CD4-positive, alpha-beta T cell (primary cell): ENCODE measurements around the gene SGF29. TPM values are rescaled to one million over a fixed set of nuclear protein-coding genes. Genes with fewer than 3 reads are reported as not detected.

ENCODE experiments used
- ATAC-seq: fragments of 200-7000 bp; cut with Tn5 transposase; one replicate; pipeline ENCODE4 v1.10.0; 2022; ENCODE audit warnings: mild to moderate bottlenecking; ENCODE audit not compliant: poor library complexity
- CTCF ChIA-PET: fragments of 350-600 bp; sonication (Branson Sonifier 250); formaldehyde crosslinking; loops from one replicate; lab custom pipeline; 2021; ENCODE audit warnings: antibody characterized with exemption, inconsistent platforms; lab: Charles Lee
- POLR2A ChIA-PET: fragments of 350-600 bp; sonication (Branson Sonifier 250); formaldehyde crosslinking; loops from one replicate; lab custom pipeline; 2021; ENCODE audit warnings: antibody characterized with exemption, inconsistent platforms; lab: Charles Lee
- DNase-seq, 14 experiments: peaks; one replicate each; pipeline ENCODE4 v3.0.0-alpha.2; 2013 to 2020; ENCODE audit warnings: mixed read lengths in 2 of 14
- H3K27ac ChIP-seq, 2 donors: one replicate each; pipeline versions ENCODE4 v1.5.1 to v1.7.0; 2013; ENCODE audit warnings: low read length in 2 of 2, low read depth in 1 of 2, mild to moderate bottlenecking in 1 of 2
- H3K27me3 ChIP-seq, 2 experiments: 1 replicate in 1 of 2; 2 replicates in 1 of 2; pipeline versions ENCODE4 v1.6.1 to v1.7.0; 2013; ENCODE audit warnings: low read length in 2 of 2, control low read depth in 1 of 2, mild to moderate bottlenecking in 1 of 2, moderate library complexity in 1 of 2; ENCODE audit not compliant: insufficient read depth in 2 of 2, control insufficient read depth in 1 of 2
- H3K36me3 ChIP-seq: one replicate; pipeline ENCODE4 v1.6.1; 2013; ENCODE audit warnings: low read length, control low read depth; ENCODE audit not compliant: insufficient read depth
- H3K4me1 ChIP-seq: one replicate; pipeline ENCODE4 v1.6.1; 2013; ENCODE audit warnings: low read length, control low read depth; ENCODE audit not compliant: insufficient read depth
- H3K4me3 ChIP-seq: one replicate; pipeline ENCODE4 v1.5.1; 2013; ENCODE audit warnings: mild to moderate bottlenecking, low read length, moderate library complexity
- H3K9me3 ChIP-seq, 2 experiments: 1 replicate in 1 of 2; 2 replicates in 1 of 2; pipeline versions ENCODE4 v1.6.1 to v1.7.0; 2013; ENCODE audit warnings: low read length in 2 of 2, mild to moderate bottlenecking in 2 of 2, control low read depth in 1 of 2, moderate library complexity in 1 of 2; ENCODE audit not compliant: control insufficient read depth in 1 of 2, insufficient read depth in 1 of 2
- H3K27ac Mint-ChIP-seq: one replicate; pipeline ENCODE4 v1.8.0; 2020; ENCODE audit warnings: mixed read lengths
- H3K27me3 Mint-ChIP-seq: one replicate; pipeline ENCODE4 v1.8.0; 2021; ENCODE audit warnings: mixed read lengths
- H3K36me3 Mint-ChIP-seq: one replicate; pipeline ENCODE4 v1.8.0; 2021; ENCODE audit warnings: low read depth, mixed read lengths
- H3K4me1 Mint-ChIP-seq: one replicate; pipeline ENCODE4 v1.8.0; 2021; ENCODE audit warnings: low read depth, mixed read lengths
- H3K4me3 Mint-ChIP-seq: one replicate; pipeline ENCODE4 v1.8.0; 2020; ENCODE audit warnings: mild to moderate bottlenecking, mixed read lengths
- H3K9me3 Mint-ChIP-seq: one replicate; pipeline ENCODE4 v1.8.0; 2020; ENCODE audit warnings: mixed read lengths
- intact Hi-C, 2 experiments: fragments of 100-400 bp; cut with DNase I in 1 of 2; cut with micrococcal nuclease in 1 of 2; formaldehyde crosslinking; loops; one replicate each; pipeline versions ENCODE4 v1.15.1 to v1.9.0; 2023 to 2025; cut with DNase I, micrococcal nuclease
- total RNA-seq, 174 experiments: library from RNA in 2 of 174; stranded (reverse) in 2 of 174; gene quantifications; one replicate each; pipeline ENCODE4 v1.2.3 and lab custom pipeline; 2021 to 2026
- TF ChIP-seq, protein P1 (sequence below): fragments of 200-600 bp; IDR thresholded peaks from one replicate; pipeline ENCODE4 v1.8.0; 2022; ENCODE audit warnings: antibody characterized with exemption, mild to moderate bottlenecking

The SGF29 gene
- total RNA-seq, 2 experiments from 2014 or later, result 38.9 to 40.3 TPM

DNA sequence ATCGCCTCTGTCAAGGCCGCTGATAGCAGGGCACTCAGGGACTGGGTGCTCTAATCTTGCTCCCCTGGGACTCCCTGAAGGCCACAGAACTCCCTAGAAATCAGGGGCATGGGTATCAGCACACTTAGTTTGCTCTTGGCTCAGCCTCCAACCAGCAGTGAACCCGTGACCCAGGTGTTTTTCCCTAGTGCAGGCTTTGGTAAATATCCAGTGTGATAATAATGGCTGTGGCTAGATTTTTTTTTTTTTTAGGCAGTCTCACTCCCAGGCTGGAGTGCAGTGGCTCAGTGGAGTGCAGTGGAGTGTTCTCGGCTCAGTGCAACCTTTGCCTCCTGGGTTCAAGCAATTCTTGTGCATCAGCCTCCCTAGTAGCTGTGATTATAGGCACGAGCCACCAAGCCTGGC is 25.3 kb upstream of the SGF29 start:
- H3K4me3 Mint-ChIP-seq, result no peak overlapping the region
- H3K36me3 Mint-ChIP-seq, result no peaks in the 10 kb centered on the region
- Histone ChIP-seq H3K27ac (no peak overlapping the region), H3K36me3 (no peaks in the 10 kb centered on the region), H3K9me3 (no peaks in the 10 kb centered on the region), H3K4me3 (no peak overlapping the region), H3K27me3 (no peaks in the 10 kb centered on the region), H3K4me1 (peaks cover 12% of the 10 kb centered on the region)
- no peak overlapping the region for H3K27ac Mint-ChIP-seq
- H3K9me3 Mint-ChIP-seq, result no peaks in the 10 kb centered on the region
- H3K27me3 Mint-ChIP-seq, result no peaks in the 10 kb centered on the region
- ATAC-seq, result no peak
- H3K4me1 Mint-ChIP-seq, result peaks cover 21% of the 10 kb centered on the region
- TF ChIP-seq, protein P1, sequence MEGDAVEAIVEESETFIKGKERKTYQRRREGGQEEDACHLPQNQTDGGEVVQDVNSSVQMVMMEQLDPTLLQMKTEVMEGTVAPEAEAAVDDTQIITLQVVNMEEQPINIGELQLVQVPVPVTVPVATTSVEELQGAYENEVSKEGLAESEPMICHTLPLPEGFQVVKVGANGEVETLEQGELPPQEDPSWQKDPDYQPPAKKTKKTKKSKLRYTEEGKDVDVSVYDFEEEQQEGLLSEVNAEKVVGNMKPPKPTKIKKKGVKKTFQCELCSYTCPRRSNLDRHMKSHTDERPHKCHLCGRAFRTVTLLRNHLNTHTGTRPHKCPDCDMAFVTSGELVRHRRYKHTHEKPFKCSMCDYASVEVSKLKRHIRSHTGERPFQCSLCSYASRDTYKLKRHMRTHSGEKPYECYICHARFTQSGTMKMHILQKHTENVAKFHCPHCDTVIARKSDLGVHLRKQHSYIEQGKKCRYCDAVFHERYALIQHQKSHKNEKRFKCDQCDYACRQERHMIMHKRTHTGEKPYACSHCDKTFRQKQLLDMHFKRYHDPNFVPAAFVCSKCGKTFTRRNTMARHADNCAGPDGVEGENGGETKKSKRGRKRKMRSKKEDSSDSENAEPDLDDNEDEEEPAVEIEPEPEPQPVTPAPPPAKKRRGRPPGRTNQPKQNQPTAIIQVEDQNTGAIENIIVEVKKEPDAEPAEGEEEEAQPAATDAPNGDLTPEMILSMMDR, result no peak
- ChIA-PET POLR2A (no interaction called here), CTCF (no interaction called here)
- no peak for DNase-seq
- intact Hi-C loops, result loop anchor here in 1 of 2 experiments (10.0 kb wide), 1 partner anchor 54 kb away; the partner anchor contains the start of gene NPIPB7

DNA sequence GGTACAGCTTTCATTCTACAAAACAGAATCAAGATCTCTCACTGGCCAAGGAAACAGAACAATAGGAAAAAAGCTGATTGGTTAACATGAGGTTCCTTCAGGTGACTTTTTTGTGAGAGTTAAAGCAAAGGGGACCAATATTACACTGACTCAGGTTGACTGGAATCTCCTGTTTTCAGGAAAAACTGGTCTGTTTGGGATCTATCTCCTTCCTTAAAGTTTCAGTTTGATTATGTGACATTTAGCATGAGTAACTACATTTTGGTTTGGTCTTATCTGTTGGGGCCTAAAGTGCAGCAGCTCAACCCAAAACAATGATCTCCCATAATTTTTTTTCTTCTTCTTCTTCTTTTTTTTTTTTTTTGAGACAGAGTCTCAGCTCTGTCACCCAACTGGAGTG is 24.6 kb upstream of the SGF29 start:
- ChIA-PET CTCF (no interaction called here), POLR2A (no interaction called here)
- no peak for ATAC-seq
- no peaks in the 10 kb centered on the region for H3K36me3 ChIP-seq
- H3K4me3 ChIP-seq, result no peak overlapping the region
- H3K27ac ChIP-seq, result no peak overlapping the region
- Mint-ChIP-seq H3K4me1 (peaks cover 28% of the 10 kb centered on the region), H3K4me3 (no peak overlapping the region), H3K27ac (no peak overlapping the region), H3K36me3 (no peaks in the 10 kb centered on the region), H3K27me3 (no peaks in the 10 kb centered on the region), H3K9me3 (no peaks in the 10 kb centered on the region)
- intact Hi-C loops, result loop anchor here in 1 of 2 experiments (10.0 kb wide), 1 partner anchor 54 kb away; the partner anchor contains the start of gene NPIPB7
- H3K27me3 ChIP-seq, result no peaks in the 10 kb centered on the region
- H3K4me1 ChIP-seq, result peaks cover 18% of the 10 kb centered on the region
- no peak for DNase-seq
- H3K9me3 ChIP-seq, result no peaks in the 10 kb centered on the region
- TF ChIP-seq, protein P1, result no peak

DNA sequence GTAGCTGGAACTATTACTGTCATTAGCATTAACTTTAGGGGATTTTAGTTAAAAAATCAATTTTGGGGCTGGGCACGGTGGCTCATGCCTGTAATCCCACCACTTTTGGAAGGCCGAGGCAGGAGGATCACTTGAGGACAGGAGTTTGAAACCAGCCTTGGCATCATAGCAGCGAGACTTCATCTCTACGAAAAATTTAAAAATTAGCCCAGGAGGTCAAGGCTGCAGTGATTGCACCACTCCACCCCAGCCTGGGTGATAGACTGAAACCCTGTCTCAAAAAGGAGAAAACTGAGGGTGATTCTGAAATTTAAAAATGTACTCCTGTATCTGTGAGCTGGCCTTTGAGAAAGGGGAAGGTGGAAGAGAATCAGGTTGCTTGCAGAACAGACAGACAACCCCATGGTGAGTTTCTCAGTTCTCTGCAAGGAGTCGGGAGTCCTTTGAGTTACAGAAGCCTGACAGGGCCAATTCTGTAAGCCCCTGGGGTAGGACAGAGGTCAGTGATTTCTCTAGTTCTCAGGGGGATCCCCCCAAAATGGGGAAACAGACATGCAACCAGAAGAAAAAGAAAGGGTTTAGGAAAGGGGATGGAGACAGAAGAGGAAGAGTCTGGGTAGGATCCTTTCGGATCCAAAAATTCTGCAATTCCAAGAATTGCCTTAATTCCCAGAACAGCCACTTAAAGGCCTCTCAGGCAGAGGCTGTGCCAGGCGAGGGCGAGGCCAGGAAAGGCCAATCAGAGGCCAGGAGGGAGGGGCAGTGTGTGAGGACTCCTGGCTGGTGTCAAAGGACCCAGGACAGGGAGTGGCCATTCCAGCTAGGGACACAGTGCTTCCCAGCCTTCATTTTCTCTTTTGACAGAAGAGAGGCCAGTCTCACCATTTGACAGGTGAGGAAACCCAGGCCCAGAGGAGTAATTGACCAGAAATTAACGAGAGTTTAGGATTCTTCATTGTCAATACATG is 21.7 kb upstream of the SGF29 start:
- no peaks in the 10 kb centered on the region for H3K36me3 Mint-ChIP-seq
- TF ChIP-seq, protein P1, result no peak
- H3K27ac ChIP-seq, result no peak overlapping the region
- ATAC-seq (no peak), DNase-seq (no peak)
- CTCF ChIA-PET, result interaction anchor here (0.6 kb wide), 1 partner anchor 16 kb away, joined by 3 read pairs; no protein-coding TSS in a partner anchor
- intact Hi-C loops, result loop anchor here in 1 of 2 experiments (2.0 to 5.0 kb wide), 2 partner anchors 19 to 35 kb away; no protein-coding TSS in a partner anchor
- H3K4me3 ChIP-seq, result no peak overlapping the region
- peaks cover 42% of the 10 kb centered on the region for H3K4me1 Mint-ChIP-seq
- peaks cover 35% of the 10 kb centered on the region for H3K4me1 ChIP-seq
- POLR2A ChIA-PET, result interaction anchor here (4.0 kb wide), 1 partner anchor 39 kb away, joined by 69 read pairs; the partner anchor contains the start of genes APOBR and CLN3
- H3K9me3 Mint-ChIP-seq, result peaks cover 2% of the 10 kb centered on the region
- no peaks in the 10 kb centered on the region for H3K36me3 ChIP-seq
- no peaks in the 10 kb centered on the region for H3K27me3 Mint-ChIP-seq
- peak overlapping the region; percentile 45 for H3K4me3 Mint-ChIP-seq
- H3K27me3 ChIP-seq, result no peaks in the 10 kb centered on the region
- no peaks in the 10 kb centered on the region for H3K9me3 ChIP-seq
- peak overlapping the region; percentile 33 for H3K27ac Mint-ChIP-seq
